ENCODE data around the gene HMG20A.
A peak's percentile ranks its signal among the peaks of the same experiment; 100 is the strongest.
"Not testable (repeated sequence)": the region's sequence is repeated elsewhere in the genome, so short reads cannot be mapped to it uniquely, and the experiment has no call there.

The HMG20A gene

GRCh38 chr15:77420610-77421369, at the start of gene HMG20A:
Gene HMG20A (plus strand): TSS chr15:77420888. CDS start chr15:77458408, 37,520 bp downstream.
- peak; percentile 60 to 80 for DNase-seq

GRCh38 chr15:77371850-77372563, 48.7 kb upstream of the HMG20A start:
- DNase-seq, result no peak

GRCh38 chr15:77373441-77373840, 47.2 kb upstream of the HMG20A start:
- no peak for DNase-seq

DNA sequence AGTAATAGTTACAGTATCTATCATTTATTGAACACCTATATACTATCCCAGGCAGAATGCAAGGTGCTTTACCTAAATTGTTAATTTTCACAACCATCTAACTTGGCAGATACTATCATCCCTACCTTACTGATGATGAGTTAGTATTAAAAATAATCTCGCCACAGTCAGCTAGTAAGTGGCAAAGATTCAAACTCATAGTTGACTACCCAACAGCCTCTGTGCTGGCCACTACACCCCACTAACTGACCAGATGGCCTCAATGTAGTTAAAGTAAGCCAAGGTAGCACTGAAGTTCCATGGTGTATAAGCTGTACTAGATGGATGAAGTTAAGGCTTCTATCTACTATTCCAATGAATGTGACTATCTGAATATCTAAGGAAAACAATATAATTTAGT, 45.6 kb upstream of the HMG20A start:
- no peak for DNase-seq

DNA sequence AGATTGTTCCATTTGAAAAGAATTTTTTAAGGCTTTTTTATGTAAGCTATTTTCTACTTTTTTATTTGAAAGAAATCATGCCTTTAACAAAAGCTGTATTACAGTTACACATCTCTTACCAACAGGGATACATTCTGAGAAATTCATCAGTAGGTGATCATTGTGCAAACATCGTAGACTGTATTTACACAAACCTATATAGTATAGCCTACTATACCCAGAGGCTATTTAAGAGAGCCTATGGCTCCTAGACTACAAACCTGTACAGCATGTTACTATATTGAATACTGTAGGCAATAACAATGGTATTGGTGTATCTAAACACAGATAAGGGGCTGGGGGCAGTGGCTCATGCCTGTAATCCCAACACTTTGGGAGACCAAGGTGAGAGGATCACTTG, 43.9 kb upstream of the HMG20A start:
- DNase-seq, result no peak

GRCh38 chr15:77380033-77380432, 40.7 kb upstream of the HMG20A start:
- no peak for DNase-seq

- no peak for DNase-seq
Measured at GRCh38 chr15:77384086-77384485, 36.6 kb upstream of the HMG20A start.

DNA sequence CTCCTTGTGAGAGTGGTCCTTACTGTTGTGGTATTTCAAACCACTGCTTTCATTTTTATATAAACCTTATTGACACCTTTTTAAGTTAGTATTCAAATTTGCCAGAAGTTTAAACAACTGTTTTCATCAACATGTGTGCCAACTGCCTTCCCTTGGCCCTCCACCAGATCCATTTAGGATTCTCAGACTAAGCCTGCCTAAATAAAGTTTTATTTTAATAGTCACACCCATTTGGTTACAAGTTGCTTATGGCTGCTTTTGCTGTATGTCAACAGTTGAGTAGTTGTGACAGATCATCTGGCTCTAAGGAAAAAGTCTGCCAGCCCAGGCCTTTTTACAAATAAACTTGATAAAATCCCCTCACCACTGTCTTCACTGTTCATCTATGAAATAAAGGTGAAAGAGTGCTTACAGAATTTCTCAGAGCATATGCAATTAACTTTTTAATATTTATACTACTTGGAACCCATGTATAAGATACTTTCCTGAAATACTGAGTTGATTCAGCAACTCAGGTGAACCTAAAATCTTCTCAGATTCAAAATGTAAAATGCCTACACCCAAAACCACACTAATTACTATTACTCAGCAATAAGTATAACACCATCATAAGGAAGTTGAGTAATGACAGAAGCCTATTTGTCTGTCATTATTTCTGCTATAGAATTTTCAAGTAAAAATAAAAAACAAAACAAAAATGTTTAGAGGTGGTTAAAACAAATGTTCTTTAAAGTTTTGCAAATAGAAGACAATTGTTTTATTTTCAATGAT, 35.9 kb upstream of the HMG20A start:
- no peak for DNase-seq

DNA sequence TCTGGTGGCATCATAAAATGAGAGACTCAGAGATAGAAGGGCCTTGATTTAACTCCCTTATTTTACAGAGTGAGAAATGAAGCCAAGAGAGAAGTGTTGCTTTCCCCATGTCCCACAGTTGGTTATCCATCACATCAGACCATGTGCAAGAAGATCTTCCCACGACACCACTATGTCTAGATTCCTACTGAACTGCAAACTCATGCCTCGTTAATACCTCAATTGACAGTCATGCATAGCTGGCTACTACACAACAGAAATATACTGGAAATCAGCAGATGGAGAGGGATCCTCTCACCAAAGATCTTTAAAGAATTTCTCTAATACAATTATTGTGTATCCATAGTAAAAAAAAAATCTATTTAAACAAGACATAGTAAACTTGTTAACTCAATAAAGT, 34.1 kb upstream of the HMG20A start:
- DNase-seq, result no peak

- no peak for DNase-seq
Measured at GRCh38 chr15:77387365-77388105, 33.2 kb upstream of the HMG20A start.

GRCh38 chr15:77391372-77391951, 29.2 kb upstream of the HMG20A start:
- DNase-seq, result no peak

DNA sequence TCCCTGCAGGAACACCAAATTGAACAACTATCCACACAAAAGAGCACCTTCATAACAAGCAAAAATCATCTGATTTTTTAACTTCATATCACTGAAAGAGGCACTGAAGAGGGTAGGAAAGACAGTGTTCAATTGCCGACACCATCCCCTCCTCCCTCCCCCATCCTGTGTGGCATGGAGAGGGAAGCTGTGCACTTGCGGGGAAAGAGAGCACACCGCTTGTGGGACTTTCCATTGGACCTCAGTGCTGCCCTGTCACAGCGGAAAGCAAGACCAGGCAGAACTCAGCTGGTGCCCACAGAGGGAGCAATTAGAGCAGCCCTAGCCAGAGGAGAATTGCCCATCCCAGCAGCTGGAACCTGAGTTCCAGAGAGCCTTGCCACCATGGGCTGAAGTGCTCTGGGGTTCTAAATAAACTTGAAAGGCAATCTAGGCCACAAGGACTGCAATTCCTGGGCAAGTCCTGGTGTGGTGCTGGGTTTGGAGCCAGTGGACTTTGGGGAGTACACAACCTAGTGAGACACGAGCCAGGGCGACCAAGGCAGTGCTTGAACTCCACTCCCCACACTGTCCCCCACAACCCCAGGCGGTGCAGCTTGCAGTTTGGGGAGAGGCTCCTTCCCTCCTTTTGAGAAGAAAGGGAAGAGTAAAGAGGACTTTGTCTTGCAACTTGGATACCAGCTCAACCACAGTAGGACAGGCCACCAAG, 27.8 kb upstream of the HMG20A start:
- no peak for DNase-seq

- no peak for DNase-seq
Measured at GRCh38 chr15:77393471-77393840, 27.2 kb upstream of the HMG20A start.

GRCh38 chr15:77395013-77395774, 25.5 kb upstream of the HMG20A start:
- no peak for DNase-seq

DNA sequence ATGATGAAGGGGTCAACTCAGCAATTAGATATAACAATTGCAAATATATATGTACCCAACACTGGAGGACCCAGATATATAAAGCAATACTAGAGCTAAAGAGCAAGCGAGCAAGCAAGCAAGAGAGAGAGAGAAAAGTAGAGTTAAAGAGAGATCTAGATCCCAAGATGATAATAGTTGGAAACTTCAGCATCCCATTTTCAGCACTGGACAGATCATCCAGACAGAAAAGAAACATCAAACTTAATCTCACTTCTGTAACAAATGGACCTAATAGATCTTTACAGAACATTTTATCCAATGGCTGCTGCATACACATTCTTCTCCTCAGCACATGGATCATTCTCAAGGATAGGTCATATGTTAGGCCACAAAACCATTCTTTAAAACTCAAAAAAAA, 24.0 kb upstream of the HMG20A start:
- no peak for DNase-seq

GRCh38 chr15:77398927-77399326, 21.8 kb upstream of the HMG20A start:
- DNase-seq, result no peak

GRCh38 chr15:77400258-77400657, 20.4 kb upstream of the HMG20A start:
- no peak for DNase-seq

DNA sequence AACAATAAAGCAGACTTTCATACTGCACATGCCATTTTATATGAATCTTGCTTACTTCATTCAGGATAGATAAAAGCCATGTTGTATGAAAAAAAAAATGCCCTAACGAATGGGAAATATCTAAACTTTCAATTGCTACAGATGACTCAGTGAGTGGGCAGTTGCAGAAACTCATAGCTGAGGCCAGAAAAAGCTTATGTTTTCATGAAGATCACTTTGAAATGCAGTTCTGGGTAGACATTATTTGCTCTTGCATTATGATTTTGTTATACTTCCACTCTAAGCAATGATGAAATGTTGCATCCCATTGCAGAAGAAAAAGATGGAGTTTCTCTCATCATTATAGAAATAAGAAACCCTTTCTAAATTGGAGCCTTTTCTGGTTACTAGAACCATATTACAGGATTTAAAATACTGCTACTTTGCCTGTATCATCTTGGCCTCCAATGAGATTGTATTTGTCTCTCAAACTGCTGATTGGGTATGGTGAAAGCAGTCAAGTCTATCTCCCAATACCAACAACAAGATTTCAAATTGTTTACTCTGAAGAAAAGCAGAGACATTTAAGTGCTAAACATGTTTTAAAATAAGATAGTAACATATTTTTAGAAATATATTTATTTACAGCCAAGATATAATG, 17.8 kb upstream of the HMG20A start:
- DNase-seq, result no peak

DNA sequence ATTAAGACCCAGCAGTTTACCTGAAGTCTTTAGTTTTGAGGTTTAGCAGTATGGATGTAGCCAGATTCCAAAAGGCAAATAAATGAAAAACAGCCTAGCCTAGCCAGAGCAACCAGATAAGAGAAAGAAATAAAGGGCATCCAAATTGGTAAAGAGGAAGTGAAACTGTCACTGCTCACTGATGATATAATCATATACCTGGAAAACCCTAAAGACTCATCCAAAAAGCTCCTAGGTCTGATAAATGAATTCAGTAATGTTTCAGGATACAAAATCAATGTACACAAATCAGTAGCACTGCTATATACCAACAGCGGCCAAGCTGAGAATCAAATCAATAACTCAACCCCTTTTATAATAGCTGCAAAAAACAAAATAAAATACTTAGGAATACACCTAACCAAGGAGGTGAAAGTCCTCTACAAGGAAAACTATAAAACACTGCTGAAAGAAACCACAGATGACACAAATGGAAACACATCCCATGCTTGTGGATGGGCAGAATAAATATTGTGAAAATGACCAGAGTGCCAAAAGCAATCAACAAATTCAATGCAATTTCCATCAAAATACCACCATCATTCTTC, 14.4 kb upstream of the HMG20A start:
- DNase-seq, result not testable (repeated sequence)

DNA sequence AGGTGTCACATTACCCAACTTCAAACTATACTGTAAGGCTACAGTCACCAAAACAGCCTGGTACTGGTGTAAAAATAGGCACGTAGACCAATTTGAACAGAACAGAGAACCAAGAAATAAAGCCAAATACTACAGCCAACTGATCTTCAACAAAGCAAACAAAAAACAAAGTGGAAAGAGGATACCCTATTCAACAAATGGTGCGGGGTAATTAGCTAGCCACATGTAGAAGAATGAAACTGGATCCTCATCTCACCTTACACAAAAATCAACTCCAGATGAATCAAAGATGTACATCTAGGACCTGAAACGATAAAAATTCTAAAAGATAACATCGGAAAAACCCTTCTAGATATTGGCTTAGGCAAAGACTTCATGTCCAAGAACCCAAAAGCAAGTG, 13.8 kb upstream of the HMG20A start:
- no peak for DNase-seq

Measured in NCI-H1930 (cell line).